Right forelimb (tissue), 1 donor: ENCODE measurements around the gene ZNF532.
A peak's percentile ranks its signal among the peaks of the same experiment; 100 is the strongest.
"Not testable (repeated sequence)": the region's sequence is repeated elsewhere in the genome, so short reads cannot be mapped to it uniquely, and the experiment has no call there.

Source experiments
- DNase-seq: peaks from one replicate; pipeline ENCODE4 v3.0.0-alpha.2; 2018

Gene ZNF532

DNA sequence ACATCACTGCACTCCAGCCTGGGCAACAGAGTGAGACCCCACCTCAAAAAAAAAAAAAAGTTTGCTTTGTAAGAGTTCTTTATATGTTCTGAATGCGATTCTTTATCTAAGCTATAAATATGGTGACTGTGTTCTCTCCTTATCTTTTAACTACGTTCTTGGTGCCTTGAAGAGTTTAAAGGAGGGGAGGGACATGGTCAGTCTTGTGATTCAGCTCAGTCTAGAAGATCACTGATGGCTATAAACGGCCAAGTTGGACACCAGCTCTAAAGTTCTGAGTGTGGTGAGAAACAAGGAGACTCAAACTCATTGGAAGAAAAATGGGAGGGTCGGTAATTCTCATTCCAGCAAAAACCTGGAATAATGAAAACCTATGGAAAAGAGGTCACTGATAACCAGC is 146.6 kb downstream of the ZNF532 start:
- DNase-seq, result no peak

- no peak for DNase-seq
Observed at GRCh38 chr18:59011786-59012185, 147.1 kb downstream of the ZNF532 start.

GRCh38 chr18:59012815-59013705 is 148.4 kb downstream of the ZNF532 start:
- DNase-seq, result no peak

DNA sequence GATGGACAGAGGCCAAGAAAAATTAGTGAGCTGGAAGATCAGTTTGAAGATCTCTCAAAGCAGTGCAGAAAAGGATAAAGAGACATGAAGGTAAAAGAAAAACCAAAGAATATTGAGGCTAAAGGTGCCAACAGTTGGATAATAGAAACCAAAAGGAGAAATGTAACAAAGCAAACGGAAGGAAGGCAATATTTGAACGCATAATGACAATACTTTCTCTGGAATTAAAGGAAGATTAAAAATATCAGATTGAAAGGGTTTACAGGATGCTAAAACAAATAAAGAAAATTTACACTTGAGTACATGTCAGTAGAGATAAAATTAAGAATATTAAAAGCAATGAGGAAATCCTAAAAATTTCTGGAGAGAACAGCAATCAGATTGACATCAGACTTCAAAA is 149.1 kb downstream of the ZNF532 start:
- no peak for DNase-seq

DNA sequence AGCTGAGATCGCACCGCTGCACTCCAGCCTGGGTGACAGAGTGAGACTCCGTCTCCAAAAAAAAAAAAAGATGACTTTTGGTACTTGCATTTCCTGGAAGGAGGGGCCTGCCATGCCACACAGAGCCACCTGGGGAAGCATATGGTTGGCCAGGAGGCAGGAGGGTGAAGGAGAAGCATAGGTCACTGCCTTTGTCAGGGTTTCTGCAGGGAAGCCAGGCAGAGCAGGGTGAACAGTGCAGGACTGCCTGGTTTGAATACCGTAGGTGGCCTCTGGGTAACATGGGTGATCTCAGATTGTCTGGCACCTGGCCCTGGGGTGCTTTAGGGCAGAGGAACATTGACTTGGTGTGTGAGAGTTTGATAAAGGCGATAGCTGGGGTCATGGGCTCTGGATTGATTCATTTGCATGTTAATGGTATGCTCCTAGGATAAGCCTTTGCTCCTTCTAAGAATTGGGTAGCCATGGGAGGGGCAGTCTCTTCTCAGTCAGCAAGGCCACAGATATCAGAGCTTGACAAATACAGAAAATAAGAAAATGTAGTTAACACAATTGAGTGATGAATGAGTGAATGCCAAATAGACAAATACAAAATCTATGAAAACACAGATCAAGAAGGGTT is 151.0 kb downstream of the ZNF532 start:
- no peak for DNase-seq

DNA sequence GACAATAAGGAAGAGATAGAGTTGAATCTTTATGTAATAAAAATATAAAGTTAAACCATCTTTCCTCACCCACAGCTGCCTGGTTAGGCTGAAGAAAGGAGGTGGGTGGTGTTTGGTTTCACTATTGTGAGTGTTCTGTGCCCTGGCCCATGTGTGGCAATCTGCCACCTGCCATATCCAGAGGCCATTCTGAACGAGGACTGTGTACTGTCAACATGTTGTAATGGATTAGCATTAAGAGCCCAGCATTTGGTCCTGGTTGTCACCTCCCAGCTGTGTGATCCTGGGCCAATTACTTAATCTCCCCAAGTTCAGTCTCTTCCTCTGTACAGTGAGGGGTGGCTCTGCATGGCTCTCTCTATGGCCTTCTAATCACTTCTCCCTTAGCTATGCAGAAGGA is 156.8 kb downstream of the ZNF532 start:
- DNase-seq, result no peak

GRCh38 chr18:59022167-59022945 is 157.7 kb downstream of the ZNF532 start:
- DNase-seq, result peak; percentile 76

DNA sequence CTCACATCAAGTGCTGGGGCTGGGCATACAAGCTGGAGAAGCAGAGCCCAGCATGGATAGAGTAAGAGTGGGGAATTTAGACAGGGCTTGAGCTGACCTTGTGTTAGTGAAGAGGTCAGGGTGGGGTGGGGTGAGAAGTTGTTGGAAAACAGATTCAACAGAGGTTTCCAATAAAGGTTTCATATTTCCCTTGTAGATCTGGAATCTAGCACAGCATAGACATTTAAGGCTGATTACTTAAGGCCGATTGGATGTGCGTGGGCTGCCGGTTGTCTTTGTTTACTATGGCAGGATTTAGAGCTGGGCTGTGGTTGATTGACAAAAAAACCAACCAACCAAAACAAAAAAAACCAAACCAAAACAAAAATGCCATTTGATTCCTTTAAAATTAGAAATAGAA is 160.2 kb downstream of the ZNF532 start:
- no peak for DNase-seq

DNA sequence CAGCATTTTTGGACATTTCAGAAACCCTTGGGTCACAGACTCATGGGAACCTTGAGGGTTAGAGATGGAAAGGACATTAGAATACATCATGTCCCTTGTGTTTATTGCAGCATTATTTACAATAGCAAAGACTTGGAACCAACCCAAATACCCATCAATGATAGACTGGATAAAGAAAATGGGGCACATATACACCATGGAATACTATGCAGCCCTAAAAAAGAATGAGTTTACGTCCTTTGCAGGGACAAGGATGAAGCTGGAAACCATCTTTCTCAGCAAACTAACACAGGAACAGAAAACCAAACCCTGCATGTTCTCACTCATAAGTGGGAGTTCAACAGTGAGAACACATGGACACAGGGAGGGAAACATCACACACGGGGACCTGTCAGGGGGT is 160.9 kb downstream of the ZNF532 start:
- DNase-seq, result not testable (repeated sequence)

- no peak for DNase-seq
Observed at GRCh38 chr18:59026364-59026763, 161.7 kb downstream of the ZNF532 start.

DNA sequence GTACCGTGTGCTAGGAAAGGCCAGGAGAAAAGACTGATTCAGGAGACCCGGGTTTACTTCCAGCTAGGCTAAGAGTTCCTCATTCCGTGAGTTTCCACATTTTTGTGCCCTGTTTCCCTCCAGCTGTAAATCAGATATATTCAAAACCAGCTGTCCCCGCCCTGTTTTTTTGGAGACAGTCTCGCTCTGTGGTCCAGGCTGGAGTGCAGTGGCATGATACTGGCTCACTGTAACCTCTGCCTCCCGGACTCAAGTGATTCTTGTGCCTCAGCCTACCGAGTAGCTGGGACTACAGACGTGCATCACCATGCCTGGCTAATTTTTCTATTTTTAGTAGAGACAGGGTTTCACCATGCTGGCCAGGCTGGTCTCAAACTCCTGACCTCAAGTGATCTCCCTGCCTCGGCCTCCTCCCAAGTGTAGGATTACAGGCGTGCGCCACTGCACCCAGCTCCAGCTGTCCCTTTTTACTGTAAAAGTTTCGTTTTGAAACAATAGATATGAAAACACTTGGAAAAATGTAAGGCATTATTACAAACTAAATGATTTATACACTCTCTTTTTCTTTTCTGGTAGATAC is 162.2 kb downstream of the ZNF532 start:
- no peak for DNase-seq

DNA sequence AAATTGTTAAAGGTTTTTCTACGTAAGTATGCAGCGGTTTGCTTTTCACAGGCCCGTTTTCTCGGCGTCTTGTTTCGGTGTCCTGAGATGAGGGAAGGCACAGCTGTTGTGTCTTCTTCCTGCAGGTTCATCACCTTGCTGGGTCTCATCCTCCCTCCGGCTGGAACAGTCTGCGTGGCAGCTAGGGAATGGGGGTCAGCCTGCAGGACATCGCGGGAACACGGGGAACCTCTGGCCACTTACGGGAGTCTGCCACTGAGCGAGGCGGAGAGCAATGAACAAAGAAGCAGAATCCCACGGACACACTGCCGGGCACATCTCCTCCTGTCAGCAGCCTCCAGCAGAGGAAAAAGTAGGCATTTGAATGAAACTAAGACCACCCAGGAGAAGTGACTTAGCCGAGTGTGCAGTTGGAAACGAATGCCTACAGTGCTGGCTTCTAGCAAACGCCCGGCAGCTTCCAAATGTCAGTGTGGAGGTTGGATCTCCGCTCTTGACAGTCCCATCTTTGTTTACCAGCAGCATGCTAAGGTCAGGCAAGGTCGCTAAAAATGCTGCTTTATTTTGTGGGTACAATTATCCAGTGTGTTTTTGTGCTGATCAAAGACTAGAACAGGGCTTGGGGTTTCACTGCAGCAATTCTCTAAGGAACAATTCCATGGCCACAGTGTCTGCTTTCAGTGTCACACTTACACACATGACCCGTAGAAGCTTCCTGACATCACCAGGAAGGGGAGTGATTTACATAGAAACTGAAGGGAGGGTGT is 165.2 kb downstream of the ZNF532 start:
- no peak for DNase-seq

GRCh38 chr18:59032308-59032707 is 167.6 kb downstream of the ZNF532 start:
- DNase-seq, result no peak

DNA sequence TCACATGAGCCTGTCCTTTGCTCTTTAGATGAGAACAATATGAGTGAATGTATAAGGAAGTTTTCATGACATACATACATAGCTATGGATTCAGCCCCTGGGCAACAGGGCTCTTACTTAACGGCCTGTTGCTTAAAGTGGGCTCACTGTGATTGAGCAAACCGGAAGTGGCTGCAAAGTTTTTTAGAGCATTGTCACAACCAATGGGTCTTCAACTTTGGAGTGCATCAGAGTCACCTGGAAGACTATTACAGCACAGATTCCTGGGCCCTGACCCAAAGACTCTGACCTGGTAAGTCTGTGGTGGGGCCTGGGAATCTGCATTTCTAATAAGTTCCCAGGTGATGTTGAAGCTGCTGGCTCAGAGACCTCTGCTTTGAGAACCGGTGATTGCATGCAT is 168.7 kb downstream of the ZNF532 start:
- no peak for DNase-seq

DNA sequence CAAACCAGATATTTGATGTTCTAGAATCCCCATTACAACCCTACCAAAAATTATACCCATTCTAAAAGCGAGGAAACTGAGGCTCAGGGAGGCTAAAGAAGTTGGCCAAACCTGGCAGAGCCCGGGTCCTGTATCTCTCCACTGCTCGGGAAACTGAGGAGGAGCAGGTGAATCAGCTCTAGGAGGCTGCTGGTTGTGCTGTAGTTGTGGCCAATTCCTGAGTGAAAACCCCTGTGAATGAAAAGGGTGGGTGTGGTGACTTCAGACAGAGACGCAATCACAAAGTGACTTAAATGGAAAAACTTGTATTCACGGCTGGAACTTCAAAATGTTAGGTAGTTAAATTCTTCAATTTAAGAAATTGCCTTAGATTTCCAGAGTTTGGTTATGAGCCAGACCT is 169.3 kb downstream of the ZNF532 start:
- no peak for DNase-seq

DNA sequence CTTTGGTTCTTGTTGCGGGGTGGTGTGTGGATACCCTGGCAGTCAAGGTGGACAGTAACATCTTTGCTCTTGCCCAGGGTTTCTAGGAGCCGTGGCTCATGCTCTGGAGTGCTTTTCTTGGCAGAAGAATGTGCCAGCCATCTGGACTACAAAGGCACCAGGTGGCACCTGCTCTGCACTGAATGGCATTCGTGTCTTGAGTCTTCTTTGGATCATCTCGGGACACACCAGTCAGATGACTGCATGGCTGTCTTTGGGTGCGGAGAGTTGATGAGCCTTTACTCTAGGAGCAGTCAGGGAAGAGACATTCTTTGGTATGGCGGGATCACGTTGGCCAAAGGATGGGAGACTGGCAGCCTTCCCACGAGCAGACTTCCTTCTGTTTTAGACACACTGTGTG is 170.9 kb downstream of the ZNF532 start:
- DNase-seq, result no peak
